ENCODE measurements around the gene RIMS4. TPM values are rescaled to one million over a fixed set of nuclear protein-coding genes. Genes with fewer than 3 reads are reported as not detected.

The RIMS4 gene
- total and polyA plus RNA-seq, 2 of the 13 experiments (the other 11 are each of a cell fraction or from before 2014, with no cell fraction given): 0.01 to 0.07 TPM

- TF ChIP-seq HOXA3 (CRISPR knock-in tag; IDR thresholded peaks at IDR 0.05) (no peak), ZSCAN31 (CRISPR knock-in tag; IDR thresholded peaks at IDR 0.05; ENCODE audit: low read depth) (no peak), RCOR2 (CRISPR knock-in tag; IDR thresholded peaks at IDR 0.05) (no peak), ATF7-NPFF (CRISPR knock-in tag; IDR thresholded peaks at IDR 0.05; ENCODE audit: low read depth) (no peak), MAX (IDR thresholded peaks at IDR 0.05) (no peak), ZNF253 (CRISPR knock-in tag; IDR thresholded peaks at IDR 0.05; ENCODE audit: borderline replicate concordance) (no peak), NFATC3 (CRISPR knock-in tag; IDR thresholded peaks at IDR 0.05) (no peak), SKI (IDR thresholded peaks at IDR 0.05; ENCODE audit: partially characterized antibody) (no peak), ZNF639 (CRISPR knock-in tag; conservative IDR thresholded peaks at IDR 0.05) (no peak), GATAD2A (CRISPR knock-in tag; IDR thresholded peaks at IDR 0.05) (no peak), MEF2D (CRISPR knock-in tag; IDR thresholded peaks at IDR 0.05) (no peak), RFX1 (IDR thresholded peaks at IDR 0.05) (no peak), ATF1 (CRISPR knock-in tag; IDR thresholded peaks at IDR 0.05) (no peak), GATAD1 (CRISPR knock-in tag; IDR thresholded peaks at IDR 0.05) (peak; percentile 53; the same call in 1 of the 2 replicates), ZNF672 (CRISPR knock-in tag; IDR thresholded peaks at IDR 0.05) (no peak), HOXA7 (CRISPR knock-in tag; IDR thresholded peaks at IDR 0.05) (no peak), ZNF816 (CRISPR knock-in tag; IDR thresholded peaks at IDR 0.05; ENCODE audit: borderline replicate concordance) (no peak), GLI4 (CRISPR knock-in tag; IDR thresholded peaks at IDR 0.05; ENCODE audit: borderline replicate concordance) (no peak), ZNF10 (CRISPR knock-in tag; IDR thresholded peaks at IDR 0.05; ENCODE audit: borderline replicate concordance, low read depth) (no peak), NR1H2 (CRISPR knock-in tag; IDR thresholded peaks at IDR 0.05; ENCODE audit: borderline replicate concordance, low read depth) (no peak), FOXA1 (IDR thresholded peaks at IDR 0.05) (no peak), FOXA1 (CRISPR knock-in tag; IDR thresholded peaks at IDR 0.05) (no peak), ZFP36L2 (CRISPR knock-in tag; IDR thresholded peaks at IDR 0.05) (no peak), ZNF205 (CRISPR knock-in tag; IDR thresholded peaks at IDR 0.05) (no peak), ZC3H13 (CRISPR knock-in tag; IDR thresholded peaks at IDR 0.05) (no peak), POLR2G (IDR thresholded peaks at IDR 0.05; ENCODE audit: low read depth, low read length) (no peak), ZBTB42 (CRISPR knock-in tag; IDR thresholded peaks at IDR 0.05) (no peak), ZBTB38 (CRISPR knock-in tag; IDR thresholded peaks at IDR 0.05) (no peak), TAF15 (IDR thresholded peaks at IDR 0.05; ENCODE audit: low read depth, low read length, poor library complexity, severe bottlenecking) (no peak), ZNF615 (CRISPR knock-in tag; IDR thresholded peaks at IDR 0.05; ENCODE audit: borderline replicate concordance) (no peak)
- TF ChIP-seq, protein P1, sequence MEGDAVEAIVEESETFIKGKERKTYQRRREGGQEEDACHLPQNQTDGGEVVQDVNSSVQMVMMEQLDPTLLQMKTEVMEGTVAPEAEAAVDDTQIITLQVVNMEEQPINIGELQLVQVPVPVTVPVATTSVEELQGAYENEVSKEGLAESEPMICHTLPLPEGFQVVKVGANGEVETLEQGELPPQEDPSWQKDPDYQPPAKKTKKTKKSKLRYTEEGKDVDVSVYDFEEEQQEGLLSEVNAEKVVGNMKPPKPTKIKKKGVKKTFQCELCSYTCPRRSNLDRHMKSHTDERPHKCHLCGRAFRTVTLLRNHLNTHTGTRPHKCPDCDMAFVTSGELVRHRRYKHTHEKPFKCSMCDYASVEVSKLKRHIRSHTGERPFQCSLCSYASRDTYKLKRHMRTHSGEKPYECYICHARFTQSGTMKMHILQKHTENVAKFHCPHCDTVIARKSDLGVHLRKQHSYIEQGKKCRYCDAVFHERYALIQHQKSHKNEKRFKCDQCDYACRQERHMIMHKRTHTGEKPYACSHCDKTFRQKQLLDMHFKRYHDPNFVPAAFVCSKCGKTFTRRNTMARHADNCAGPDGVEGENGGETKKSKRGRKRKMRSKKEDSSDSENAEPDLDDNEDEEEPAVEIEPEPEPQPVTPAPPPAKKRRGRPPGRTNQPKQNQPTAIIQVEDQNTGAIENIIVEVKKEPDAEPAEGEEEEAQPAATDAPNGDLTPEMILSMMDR (CRISPR knock-in tag; IDR thresholded peaks at IDR 0.05): no peak
- TF ChIP-seq, protein P2, sequence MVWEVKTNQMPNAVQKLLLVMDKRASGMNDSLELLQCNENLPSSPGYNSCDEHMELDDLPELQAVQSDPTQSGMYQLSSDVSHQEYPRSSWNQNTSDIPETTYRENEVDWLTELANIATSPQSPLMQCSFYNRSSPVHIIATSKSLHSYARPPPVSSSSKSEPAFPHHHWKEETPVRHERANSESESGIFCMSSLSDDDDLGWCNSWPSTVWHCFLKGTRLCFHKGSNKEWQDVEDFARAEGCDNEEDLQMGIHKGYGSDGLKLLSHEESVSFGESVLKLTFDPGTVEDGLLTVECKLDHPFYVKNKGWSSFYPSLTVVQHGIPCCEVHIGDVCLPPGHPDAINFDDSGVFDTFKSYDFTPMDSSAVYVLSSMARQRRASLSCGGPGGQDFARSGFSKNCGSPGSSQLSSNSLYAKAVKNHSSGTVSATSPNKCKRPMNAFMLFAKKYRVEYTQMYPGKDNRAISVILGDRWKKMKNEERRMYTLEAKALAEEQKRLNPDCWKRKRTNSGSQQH (CRISPR knock-in tag; IDR thresholded peaks at IDR 0.05; ENCODE audit: low read depth): peak; percentile 88
Observed at GRCh38 chr20:44776980-44777379, 33.4 kb downstream of the RIMS4 start (continued).
